Spleen (tissue), 11 donors: ENCODE data around the gene TNPO3. TPM values are rescaled to one million over a fixed set of nuclear protein-coding genes. Genes with fewer than 3 reads are reported as not detected.
A peak's percentile ranks its signal among the peaks of the same experiment; 100 is the strongest.

Experiments
- DNase-seq: peaks from one replicate; pipeline ENCODE4 v3.0.0-alpha.2; 2020
- H3K27ac ChIP-seq, 8 donors: fragments of 200-600 bp; sonication (generic) in 7 of 8; 1 replicate in 4 of 8; 2 replicates in 4 of 8; pipeline versions ENCODE4 v1.5.0 to v1.8.0; 2016 to 2021; ENCODE audit warnings: inconsistent platforms in 4 of 8, mild to moderate bottlenecking in 4 of 8, moderate library complexity in 1 of 8
- H3K27me3 ChIP-seq, 7 donors: fragments of 200-600 bp; sonication (generic) in 6 of 7; replicated peaks in 1 of 7; 1 replicate in 4 of 7; 2 replicates in 3 of 7; pipeline versions ENCODE4 v1.5.0 to v1.8.0; 2016 to 2021; ENCODE audit warnings: inconsistent platforms in 3 of 7, mild to moderate bottlenecking in 1 of 7
- H3K36me3 ChIP-seq, 6 donors: fragments of 200-600 bp; sonication (generic) in 5 of 6; 1 replicate in 4 of 6; 2 replicates in 2 of 6; pipeline versions ENCODE4 v1.5.0 to v1.8.0; 2016 to 2021; ENCODE audit warnings: inconsistent platforms in 2 of 6
- H3K4me1 ChIP-seq, 6 donors: fragments of 200-600 bp; sonication (generic) in 5 of 6; 1 replicate in 3 of 6; 2 replicates in 3 of 6; pipeline versions ENCODE4 v1.5.0 to v1.8.0; 2016 to 2021; ENCODE audit warnings: inconsistent platforms in 3 of 6
- H3K4me3 ChIP-seq, 8 donors: fragments of 200-600 bp; sonication (generic) in 7 of 8; 1 replicate in 4 of 8; 2 replicates in 4 of 8; pipeline versions ENCODE4 v1.5.0 to v1.8.0; 2016 to 2021; ENCODE audit warnings: inconsistent platforms in 4 of 8, mild to moderate bottlenecking in 4 of 8, moderate library complexity in 2 of 8
- H3K9me3 ChIP-seq, 8 donors: fragments of 200-600 bp; sonication (generic) in 7 of 8; 1 replicate in 4 of 8; 2 replicates in 4 of 8; pipeline versions ENCODE4 v1.5.0 to v1.8.0; 2016 to 2021; ENCODE audit warnings: inconsistent platforms in 4 of 8
- POLR2A ChIP-seq, 3 donors: fragments of 450-650 bp; IDR thresholded peaks; one replicate each; pipeline ENCODE4 v1.5.1; 2017; ENCODE audit warnings: antibody characterized with exemption in 3 of 3, mild to moderate bottlenecking in 1 of 3
- POLR2AphosphoS5 ChIP-seq, 3 donors: sonication (generic); formaldehyde crosslinking; IDR thresholded peaks; one replicate each; pipeline ENCODE4 v1.5.1; 2017; ENCODE audit warnings: antibody characterized with exemption in 3 of 3
- WGBS, 5 donors: extraction: QIAGEN DNeasy Blood & Tissue Kit in 3 of 5; methylation state at CpG; one replicate each; pipeline versions ENCODE4 v1.1.5 to v1.1.7; 2013 to 2018; 5-methylcytosine and 5-hydroxymethylcytosine counted together
- intact Hi-C: fragments of 100-400 bp; cut with DNase I; formaldehyde crosslinking; loops from one replicate; pipeline ENCODE4 v1.15.0; 2023; ENCODE audit warnings: low total_unique reads
- polyA plus RNA-seq, 3 donors: library from polyadenylated mRNA; stranded (reverse); fragments of 200-250 nt; gene quantifications; one replicate each; pipeline ENCODE4 v1.2.1, GENCODE V29; 2013
- total RNA-seq, 7 donors: library from RNA; depleted of rRNA in 3 of 7; stranded (reverse); fragments of >200 nt in 3 of 7; fragmentation: NEBNext Ultra II Directional in 4 of 7; extraction: Animal tissue kit (Norgen Biotek cat#: 25700) in 4 of 7; gene quantifications; one replicate each; pipeline versions ENCODE4 v1.1.0 to v1.2.1, GENCODE V29; 2016 to 2021
- TF ChIP-seq, protein P1 (sequence below), 11 experiments: fragments of 200-600 bp in 7 of 11; fragments of 450-650 bp in 4 of 11; sonication (generic) in 4 of 11; IDR thresholded peaks in 8 of 11; conservative IDR thresholded peaks in 3 of 11; 1 replicate in 7 of 11; 2 replicates in 4 of 11; pipeline versions ENCODE4 v1.4.0 to v1.8.0; 2016 to 2021; ENCODE audit warnings: antibody characterized with exemption in 11 of 11, inconsistent platforms in 4 of 11, mild to moderate bottlenecking in 1 of 11
- donor health status: healthy with polysubstance abuse.
- donor health status: DM: no; HTN: no; CAD: no; lungs with moderate emphysema.
- donor health status: DM: no; HTN: no; CAD: no.
- donor health status: Bipolar disorder and iron deficiency.
- donor health status: healthy.
- donor health status: DM: no; HTN: no; CAD: no.
- donor health status: DM: yes; HTN: yes; CAD: no.

The TNPO3 gene
- total and polyA plus RNA-seq, 10 donors, result 11.2 to 49.0 (median 35.1) TPM

DNA sequence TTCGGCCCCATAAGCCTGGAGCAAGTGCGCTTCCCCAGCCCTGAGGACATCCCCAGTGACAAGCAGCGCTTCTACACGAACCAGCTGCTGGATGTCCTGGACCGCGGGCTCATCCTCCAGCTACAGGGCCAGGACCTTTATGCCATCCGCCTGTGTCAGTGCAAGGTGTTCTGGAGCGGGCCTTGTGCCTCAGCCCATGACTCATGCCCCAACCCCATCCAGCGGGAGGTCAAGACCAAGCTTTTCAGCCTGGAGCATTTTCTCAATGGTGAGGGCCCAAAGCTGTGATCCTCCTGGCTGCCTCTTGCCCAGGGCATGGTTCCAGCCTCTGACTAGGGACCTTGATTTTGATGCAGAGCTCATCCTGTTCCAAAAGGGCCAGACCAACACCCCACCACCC is 107.1 kb downstream of the TNPO3 start:
- DNase-seq, result no peak
- Histone ChIP-seq H3K9me3 (no peaks in the 10 kb centered on the region), H3K4me1 (peaks cover 0 to 38% (median 14%) of the 10 kb centered on the region in 6 donors), H3K27me3 (no peaks in the 10 kb centered on the region), H3K27ac (peak overlapping the region in 2 of 8 donors; percentile 46 to 48), H3K36me3 (peaks cover 0 to 100% (median 50%) of the 10 kb centered on the region in 6 donors), H3K4me3 (no peak overlapping the region)
- WGBS, 5 donors, result 90 to 98% (median 93%) methylated on average over 8 to 9 of the region's 9 CpGs
- intact Hi-C loops, result no loop called here
- TF ChIP-seq, protein P1, sequence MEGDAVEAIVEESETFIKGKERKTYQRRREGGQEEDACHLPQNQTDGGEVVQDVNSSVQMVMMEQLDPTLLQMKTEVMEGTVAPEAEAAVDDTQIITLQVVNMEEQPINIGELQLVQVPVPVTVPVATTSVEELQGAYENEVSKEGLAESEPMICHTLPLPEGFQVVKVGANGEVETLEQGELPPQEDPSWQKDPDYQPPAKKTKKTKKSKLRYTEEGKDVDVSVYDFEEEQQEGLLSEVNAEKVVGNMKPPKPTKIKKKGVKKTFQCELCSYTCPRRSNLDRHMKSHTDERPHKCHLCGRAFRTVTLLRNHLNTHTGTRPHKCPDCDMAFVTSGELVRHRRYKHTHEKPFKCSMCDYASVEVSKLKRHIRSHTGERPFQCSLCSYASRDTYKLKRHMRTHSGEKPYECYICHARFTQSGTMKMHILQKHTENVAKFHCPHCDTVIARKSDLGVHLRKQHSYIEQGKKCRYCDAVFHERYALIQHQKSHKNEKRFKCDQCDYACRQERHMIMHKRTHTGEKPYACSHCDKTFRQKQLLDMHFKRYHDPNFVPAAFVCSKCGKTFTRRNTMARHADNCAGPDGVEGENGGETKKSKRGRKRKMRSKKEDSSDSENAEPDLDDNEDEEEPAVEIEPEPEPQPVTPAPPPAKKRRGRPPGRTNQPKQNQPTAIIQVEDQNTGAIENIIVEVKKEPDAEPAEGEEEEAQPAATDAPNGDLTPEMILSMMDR (IDR thresholded peaks at IDR 0.05 in 8 of 11, conservative IDR thresholded peaks at IDR 0.05 in 3 of 11), result no peak
- no peak for TF ChIP-seq POLR2A (IDR thresholded peaks at IDR 0.05)
- TF ChIP-seq POLR2AphosphoS5 (IDR thresholded peaks at IDR 0.05), result no peak

DNA sequence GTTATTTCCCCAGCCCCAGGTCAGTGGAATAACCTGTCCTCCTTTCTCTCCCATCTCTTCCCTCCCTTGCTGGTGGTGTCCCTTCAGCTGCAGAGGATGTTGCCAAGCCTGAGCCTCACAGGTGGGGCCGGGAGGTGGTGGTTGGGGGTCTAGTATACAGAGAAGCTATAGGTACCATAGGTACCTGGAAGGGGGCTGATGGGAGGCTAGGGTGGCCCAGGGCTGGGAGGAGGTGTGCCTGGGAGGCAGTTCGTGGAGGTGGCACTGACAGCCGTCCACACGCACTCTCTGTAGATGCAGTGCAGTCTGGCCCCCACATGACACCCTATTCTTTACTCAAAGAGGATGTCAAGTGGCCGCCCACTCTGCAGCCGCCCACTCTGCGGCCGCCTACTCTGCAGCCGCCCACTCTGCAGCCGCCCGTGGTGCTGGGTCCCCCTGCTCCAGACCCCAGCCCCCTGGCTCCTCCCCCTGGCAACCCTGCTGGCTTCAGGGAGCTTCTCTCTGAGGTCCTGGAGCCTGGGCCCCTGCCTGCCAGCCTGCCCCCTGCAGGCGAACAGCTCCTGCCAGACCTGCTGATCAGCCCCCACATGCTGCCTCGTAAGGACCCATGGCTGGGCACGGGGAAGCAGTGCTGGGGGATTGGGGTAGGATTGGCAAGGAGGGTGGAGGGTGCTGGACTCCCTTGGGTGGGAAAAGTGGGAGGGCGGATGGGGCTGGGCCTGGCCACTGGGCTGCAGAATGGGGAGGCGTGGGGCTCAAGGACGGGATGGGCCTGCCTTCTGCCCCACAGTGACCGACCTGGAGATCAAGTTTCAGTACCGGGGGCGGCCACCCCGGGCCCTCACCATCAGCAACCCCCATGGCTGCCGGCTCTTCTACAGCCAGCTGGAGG is 107.7 kb downstream of the TNPO3 start:
- Histone ChIP-seq H3K4me1 (peaks cover 0 to 45% (median 14%) of the 10 kb centered on the region in 6 donors), H3K4me3 (no peak overlapping the region), H3K27me3 (no peaks in the 10 kb centered on the region), H3K36me3 (peaks cover 0 to 100% (median 48%) of the 10 kb centered on the region in 6 donors), H3K9me3 (no peaks in the 10 kb centered on the region), H3K27ac (no peak overlapping the region)
- TF ChIP-seq POLR2A (IDR thresholded peaks at IDR 0.05), result no peak
- TF ChIP-seq, protein P1 (IDR thresholded peaks at IDR 0.05 in 8 of 11, conservative IDR thresholded peaks at IDR 0.05 in 3 of 11), result peak in 4 of 11 experiments; percentile 11 to 30 (median 22)
- peak in 1 of 3 donors; percentile 56 for TF ChIP-seq POLR2AphosphoS5 (IDR thresholded peaks at IDR 0.05)
- DNase-seq, result peak; percentile 72
- intact Hi-C loops, result no loop called here
- WGBS, 5 donors, result 77 to 93% (median 87%) methylated on average over 17 to 22 of the region's 22 CpGs

DNA sequence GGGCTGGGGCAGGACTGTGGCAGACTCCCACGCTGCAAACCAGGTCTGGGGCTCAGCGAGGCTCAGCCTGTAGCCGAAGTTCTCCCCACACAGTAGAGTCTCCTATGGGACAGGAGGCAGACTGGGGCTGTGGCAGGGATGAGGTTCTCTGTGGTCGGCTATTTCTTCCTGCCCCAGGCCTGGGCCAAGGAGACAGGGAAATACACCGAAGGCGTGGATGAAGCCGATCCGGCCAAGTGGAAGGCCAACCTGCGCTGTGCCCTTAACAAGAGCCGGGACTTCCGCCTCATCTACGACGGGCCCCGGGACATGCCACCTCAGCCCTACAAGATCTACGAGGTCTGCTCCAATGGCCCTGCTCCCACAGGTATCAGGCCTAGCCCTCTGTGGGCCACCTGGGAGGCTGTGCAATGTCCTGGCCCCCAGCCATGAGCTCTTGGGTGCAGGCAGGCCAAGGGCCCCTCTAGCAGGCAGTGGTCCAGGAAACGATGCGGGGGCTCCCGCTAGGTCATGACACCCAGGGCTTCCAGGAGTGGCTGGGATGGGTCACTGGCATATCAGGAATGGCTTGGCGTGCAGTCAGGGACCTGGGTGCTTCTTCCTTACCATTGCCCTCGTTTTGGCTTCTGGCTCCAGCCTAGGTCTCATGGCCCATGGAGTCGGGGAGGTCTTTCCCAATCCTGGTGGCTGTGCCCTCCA is 109.1 kb downstream of the TNPO3 start:
- WGBS, 5 donors, result 88 to 94% (median 91%) methylated on average over 15 to 21 of the region's 21 CpGs
- Histone ChIP-seq H3K27ac (no peak overlapping the region), H3K4me3 (no peak overlapping the region), H3K36me3 (peaks cover 0 to 92% (median 39%) of the 10 kb centered on the region in 6 donors), H3K27me3 (no peaks in the 10 kb centered on the region), H3K9me3 (no peaks in the 10 kb centered on the region), H3K4me1 (peaks cover 0 to 58% (median 26%) of the 10 kb centered on the region in 6 donors)
- intact Hi-C loops, result no loop called here
- TF ChIP-seq, protein P1 (IDR thresholded peaks at IDR 0.05 in 8 of 11, conservative IDR thresholded peaks at IDR 0.05 in 3 of 11), result no peak
- TF ChIP-seq POLR2AphosphoS5 (IDR thresholded peaks at IDR 0.05), result peak in 1 of 3 donors; percentile 56
- no peak for DNase-seq
